AG08396 (cell line): ENCODE results near the gene CDH18.

Experiments used
- DNase-seq: peaks from one replicate; pipeline ENCODE4 v3.0.0; 2012; ENCODE audit warnings: low spot score, mixed read lengths

The CDH18 gene

GRCh38 chr5:19987612-19988361 lies at the start of gene CDH18:
Gene CDH18, minus strand, starts transcription at chr5:19988200. Its CDS starts 149,214 bp downstream, at chr5:19838986.
- DNase-seq, result peak; percentile 40

GRCh38 chr5:20034717-20035116 lies 46.7 kb upstream of the CDH18 start:
- DNase-seq, result no peak

DNA sequence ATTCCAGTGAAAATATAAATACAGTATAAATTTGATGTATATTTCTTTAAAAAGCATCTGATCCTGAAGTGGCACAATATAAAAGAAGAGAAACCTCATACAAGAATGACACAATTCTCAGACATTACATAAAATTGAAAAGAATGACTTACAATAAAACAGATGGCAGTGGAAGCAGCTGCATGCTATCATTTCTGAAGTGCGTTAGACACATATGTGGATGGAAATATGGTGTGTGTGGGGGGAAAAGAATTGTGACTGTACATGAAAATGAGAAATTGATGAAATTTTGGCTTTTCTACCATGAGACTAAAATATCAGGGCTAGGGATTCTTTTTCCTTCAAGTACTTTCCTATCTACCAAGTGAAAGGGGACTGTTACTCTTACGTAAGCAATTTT lies 45.9 kb upstream of the CDH18 start:
- no peak for DNase-seq

DNA sequence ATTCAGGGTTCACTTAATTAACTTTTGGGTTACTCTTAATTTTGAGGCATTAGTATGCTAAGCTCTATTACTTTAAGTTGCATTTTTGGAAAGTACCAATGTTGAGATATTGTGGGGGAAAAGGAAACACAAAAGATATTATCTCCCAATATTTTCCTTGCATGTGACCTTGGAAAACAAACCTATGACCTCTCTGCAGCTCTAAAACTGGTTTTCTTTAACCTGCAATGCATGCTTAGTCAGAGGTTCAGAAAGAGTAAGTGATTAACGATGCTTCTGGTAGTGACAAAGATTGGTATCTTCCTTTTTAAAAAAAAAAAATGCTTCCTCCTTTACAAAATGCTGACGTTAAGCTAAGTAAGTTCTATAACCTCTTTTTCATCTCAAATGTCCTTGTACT lies 44.9 kb upstream of the CDH18 start:
- DNase-seq, result no peak

DNA sequence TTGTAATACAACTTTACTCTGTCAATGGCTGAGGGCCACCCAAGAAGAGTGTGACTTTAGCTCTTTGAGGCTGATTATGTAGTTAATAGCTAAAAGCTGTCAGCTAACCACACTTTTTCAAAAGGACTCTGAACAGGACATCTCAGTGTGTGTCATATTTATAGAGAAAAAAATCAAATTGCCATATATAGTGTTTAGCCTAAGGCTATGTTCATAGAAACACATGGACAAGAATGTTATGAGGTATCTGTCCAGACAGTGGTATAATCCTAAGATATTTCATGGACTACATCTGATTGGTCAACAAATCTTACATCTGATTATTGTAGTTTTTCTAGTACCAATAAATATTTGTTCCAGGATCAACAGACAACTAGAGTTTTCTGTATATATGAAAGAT lies 42.1 kb upstream of the CDH18 start:
- DNase-seq, result no peak

DNA sequence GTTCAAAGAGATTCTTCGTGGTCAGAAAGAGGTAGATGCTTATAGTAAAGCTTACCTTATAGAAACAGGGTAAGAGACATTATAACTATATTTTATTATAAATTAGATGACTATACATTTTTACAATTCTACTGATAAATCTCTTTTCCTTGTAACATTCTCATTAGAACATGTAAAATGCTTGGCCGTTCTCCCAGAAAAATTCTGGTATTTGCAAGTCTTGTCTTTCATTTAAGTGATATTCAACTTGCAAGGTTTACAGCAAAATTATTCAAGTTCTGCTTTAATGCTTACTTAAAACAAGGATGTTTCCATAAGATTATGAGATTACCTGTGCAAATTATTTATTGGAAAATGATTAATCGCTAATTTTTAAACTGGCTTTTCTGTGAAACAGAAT lies 41.3 kb upstream of the CDH18 start:
- no peak for DNase-seq

GRCh38 chr5:20028506-20028905 lies 40.5 kb upstream of the CDH18 start:
- no peak for DNase-seq

DNA sequence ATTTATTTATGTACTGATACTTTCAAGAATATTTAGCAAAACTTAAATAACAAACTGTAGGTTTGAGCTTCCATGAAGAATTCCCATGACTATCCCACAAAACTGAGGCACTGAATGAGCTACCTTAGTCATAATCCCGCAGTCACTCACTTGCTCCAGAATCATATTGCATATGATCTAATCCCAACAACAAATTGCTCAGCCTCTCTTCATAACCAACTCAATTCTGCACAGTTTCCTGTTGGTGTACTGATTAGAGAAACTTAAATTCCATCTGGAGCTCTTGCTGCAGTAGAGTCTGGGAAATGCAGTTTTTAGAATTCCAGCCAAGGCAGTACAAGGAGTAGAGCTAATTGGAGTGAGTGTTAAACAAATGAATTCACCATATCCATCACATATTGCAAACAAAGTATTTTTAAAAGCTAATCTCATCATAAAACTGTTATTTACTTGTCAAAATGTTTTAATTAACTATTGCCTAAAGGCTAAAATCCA lies 35.7 kb upstream of the CDH18 start:
- no peak for DNase-seq

GRCh38 chr5:20020247-20020646 lies 32.2 kb upstream of the CDH18 start:
- no peak for DNase-seq

DNA sequence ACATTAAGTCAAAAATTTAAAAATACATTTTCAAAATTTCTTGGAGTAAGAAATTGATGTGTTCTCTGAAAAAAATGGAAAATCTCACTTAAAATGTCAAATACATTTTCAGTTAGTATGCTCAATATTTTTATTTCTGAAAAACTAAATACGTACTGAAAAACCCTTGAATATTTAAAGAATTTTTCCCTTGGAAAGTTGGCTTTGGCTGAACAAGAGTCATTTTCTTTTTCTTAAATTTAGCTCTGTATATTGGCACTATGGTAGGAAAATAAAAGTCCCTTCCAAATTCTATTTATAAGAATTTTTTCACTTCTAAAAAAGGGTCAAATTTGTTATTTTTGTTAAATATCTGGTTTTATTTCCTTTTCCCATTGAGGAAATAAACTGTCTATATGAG lies 29.0 kb upstream of the CDH18 start:
- no peak for DNase-seq

DNA sequence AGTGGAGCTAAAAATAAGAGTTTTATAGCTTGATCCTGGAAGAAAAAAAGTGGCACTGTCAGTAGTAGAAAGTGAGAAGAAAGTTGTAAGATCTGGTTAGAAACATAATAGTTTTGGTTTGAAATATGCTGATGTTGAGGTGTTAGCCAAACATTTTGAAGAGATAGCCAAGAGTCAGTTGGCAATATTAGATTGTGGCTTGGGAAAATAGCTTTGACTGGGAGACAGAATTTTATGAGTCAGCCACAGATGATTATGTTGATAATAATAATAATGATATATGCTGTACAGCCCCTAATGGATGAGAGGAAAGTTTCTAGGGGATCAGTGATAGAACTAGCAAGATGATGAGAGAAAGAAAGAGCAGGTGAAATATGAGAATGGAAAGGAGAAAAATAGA lies 12.4 kb upstream of the CDH18 start:
- DNase-seq, result no peak

DNA sequence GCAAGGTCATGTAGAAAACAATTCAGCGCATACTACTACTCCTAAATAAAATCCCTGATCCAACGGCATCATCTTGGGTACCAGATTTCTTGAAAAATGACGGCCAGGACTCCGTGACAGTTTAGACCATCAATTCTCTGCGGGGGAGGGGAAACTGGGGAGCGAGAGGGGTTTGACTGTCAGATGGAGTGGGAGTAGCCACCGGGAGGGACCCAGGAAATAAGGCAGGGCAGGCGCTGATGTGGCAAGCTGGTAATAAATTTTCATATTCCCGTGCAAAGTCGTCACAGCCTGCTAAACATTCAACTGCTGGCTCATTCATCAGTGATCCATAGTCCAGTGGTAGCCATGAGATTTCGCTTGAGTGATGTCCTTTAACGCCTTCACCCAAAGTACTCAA lies 457 bp upstream of the CDH18 start:
- DNase-seq, result no peak

DNA sequence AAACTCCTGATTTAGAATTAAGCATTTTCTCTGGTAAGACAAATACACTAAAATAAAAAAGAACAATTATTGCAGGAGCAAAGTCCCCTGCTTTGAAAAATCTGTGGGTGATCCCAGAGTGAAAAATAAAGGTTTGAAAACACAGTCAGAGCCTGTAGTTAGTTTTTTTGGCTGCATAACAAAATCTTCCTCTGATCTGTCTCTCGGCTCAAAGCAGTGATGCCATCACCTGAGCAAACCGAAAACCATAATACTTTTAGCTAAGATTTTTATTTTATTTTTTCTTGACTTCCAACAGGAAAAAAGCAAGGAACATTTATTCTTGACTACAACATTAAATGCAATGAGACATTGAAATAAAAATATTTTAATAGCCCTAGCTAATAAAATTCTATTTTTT lies 1.2 kb downstream of the CDH18 start:
- DNase-seq, result no peak

- no peak for DNase-seq
Measured at GRCh38 chr5:19986031-19986619, 1.9 kb downstream of the CDH18 start.

DNA sequence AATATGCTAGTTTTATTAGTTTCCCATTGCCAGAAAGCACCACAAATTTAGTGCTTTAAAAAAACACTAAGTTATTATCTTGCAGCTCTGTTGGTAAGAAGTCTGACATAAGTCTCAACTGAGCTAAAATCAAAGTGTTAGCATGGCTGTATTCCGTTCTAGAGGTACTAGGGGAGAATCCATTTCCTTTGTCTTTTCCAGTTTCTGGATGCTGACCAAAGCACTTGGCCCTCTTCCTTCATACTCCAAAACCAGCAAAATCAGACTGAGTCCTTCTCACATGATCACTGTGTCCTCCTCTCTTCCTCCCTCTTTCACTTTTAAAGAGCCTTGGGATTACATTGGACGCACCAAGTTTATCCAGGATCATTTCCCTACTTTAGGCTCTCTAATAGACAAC lies 9.5 kb downstream of the CDH18 start:
- DNase-seq, result no peak

GRCh38 chr5:19977099-19977498 lies 10.9 kb downstream of the CDH18 start:
- no peak for DNase-seq

- DNase-seq, result no peak
Measured at GRCh38 chr5:19975795-19976194, 12.2 kb downstream of the CDH18 start.

GRCh38 chr5:19960451-19960850 lies 27.5 kb downstream of the CDH18 start:
- no peak for DNase-seq

DNA sequence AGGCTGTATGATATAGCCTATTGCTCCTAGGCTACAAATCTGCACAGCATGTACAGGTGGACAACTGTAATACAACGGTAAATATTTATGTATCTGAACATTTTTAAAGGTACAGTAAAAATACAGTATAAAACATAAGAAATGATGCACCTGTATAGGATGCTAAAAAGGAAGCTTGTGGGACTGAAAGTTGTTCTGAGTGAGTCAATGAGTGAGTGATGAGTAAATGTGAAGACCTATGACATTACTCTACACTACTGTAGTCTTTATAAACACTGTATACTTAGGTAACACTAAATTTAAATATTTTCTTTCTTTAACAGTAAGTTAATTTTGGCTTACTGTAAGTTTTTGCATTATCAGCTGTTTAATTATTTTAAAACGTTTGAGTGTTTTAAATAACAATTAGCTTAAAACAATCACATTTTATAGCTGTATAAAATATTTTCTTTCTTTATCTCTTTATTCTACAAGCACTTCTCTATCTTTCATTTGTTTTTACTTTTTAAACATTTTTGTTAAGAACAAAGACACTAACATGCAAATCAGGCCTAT lies 28.1 kb downstream of the CDH18 start:
- no peak for DNase-seq

DNA sequence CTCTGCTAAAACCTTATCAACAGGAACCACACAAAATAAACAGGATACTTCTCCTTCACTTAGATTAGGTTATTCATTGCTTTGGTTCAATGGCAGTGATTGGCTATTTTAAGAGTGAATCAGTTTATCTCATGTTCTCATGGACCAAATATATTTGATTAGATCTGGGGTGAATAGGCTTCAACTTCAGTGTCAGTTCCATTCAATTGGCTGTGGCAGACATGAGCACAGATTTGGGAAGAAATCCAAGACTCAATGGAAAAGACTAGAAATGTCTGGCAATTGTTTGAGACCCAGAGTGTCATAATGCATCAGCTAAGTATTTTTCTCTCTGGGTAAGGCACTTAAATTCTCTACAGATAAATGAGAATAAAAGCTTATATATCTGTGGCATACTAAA lies 37.1 kb downstream of the CDH18 start:
- DNase-seq, result no peak

DNA sequence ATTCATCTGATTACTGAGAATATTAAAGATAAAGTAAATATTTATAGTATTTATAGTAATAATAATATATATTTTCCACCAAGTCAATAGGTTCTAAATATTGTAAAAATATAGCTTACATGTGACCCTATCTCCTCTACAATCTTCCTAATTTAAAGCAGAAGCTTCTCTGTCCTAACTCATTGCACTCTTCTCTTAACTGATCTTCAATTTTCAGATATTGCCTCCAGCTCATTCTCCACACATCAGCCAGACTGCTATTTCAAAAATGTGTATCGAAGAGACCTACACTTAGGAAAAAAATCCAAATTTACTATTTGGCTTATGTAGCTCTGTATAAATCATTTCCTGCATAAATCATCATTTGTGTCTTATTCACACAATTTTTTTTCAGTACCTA lies 47.8 kb downstream of the CDH18 start:
- no peak for DNase-seq

- no peak for DNase-seq
Measured at GRCh38 chr5:19930451-19930850, 57.5 kb downstream of the CDH18 start.

- DNase-seq, result peak; percentile 3
Measured at GRCh38 chr5:19928562-19929421, 59.2 kb downstream of the CDH18 start.
